ENCODE results near the gene PKP4.

PKP4 gene

DNA sequence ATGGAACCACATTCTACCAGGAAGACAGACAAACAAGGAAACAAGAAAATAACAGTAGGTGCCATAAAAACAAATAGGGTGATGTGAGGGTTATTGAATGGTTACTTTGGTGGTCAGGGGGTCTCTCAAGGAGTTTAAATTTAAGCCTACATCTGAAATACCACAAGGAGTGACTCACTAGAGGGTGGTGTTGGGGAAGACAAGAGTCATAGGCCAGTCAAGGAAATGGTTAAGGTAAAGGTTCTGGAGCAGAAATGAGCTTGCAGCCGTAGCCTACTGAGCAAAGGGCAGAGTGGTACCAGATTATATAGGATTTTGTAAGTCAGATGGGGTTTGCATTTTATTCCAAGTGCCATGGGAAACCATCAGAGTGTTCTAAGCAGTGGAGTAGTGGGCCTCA is 202.7 kb downstream of the PKP4 start:
- peak; percentile 21 for DNase-seq

DNA sequence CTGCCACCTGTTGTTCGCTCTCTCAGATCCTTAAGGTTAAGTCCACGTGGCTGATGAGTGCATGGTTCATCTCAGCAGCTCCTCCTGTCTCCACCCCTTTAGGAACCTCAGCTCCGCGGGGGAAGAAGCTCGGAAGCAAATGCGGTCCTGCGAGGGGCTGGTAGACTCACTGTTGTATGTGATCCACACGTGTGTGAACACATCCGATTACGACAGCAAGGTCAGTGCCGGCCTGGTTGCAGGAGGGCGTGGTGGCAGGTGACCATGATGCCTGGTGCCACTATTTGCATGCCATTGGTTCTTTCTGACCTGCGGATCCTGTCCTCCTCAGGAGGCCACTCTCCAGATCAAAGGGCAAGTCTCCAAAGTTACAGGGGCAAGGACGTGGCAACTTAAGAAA is 204.5 kb downstream of the PKP4 start:
- DNase-seq = no peak

DNA sequence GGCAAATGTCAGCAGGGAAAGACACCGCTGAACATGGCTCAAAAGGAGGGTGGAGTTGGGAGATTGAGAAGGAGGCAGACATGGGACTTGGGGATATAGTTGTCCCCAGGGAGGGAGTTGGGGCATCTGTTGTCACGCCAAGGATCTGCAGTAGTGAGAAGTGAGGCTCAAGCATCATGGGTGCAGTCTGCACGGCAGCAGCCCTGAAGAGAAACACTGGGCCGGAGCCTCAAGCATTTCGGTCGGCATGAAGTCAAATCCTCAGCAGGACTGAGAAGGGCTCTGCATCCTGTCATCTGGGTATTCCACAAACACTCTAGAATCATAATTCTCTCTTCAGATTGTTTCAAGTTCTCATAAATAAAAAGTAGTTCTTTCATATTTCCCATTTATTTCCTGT is 205.7 kb downstream of the PKP4 start:
- DNase-seq = no peak

DNA sequence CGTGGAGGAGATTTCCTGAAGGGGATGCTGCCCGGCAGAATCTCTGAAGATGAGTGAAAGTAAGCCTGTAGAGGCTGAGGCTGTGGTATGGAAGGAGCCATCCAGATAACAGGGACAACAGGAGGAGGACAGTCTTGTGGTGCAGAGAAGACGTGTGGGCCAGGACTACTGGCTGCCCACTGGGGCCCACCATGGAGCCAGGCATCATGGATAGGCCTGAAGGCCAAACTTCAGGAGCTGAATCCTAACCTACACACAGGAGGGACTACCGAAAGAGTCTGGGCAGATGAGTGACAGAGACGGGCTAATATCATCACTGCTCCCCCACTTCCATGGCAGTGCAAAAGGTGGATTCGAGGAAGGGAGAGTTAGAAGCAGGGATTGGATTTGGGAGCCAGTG is 207.0 kb downstream of the PKP4 start:
- no peak for DNase-seq

DNA sequence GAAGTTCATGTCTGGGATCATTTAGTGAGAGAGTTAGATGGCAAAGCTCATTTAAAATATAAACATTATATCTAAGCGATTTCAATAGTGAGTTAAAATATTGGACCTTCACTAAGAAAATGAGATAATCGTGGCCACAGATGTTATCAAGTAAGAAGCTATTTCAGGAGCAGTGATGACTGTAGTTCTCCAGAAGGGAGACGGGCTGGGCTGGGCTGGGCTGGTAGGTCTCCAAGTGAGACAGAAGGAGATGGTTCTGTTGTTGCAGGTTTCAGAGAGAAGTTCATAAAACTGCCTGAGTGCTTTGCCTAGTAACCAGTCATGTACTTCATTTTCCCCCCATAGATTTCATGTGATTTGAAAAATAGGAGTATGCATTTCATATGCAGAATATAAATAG is 208.2 kb downstream of the PKP4 start:
- peak; percentile 42 for DNase-seq

DNA sequence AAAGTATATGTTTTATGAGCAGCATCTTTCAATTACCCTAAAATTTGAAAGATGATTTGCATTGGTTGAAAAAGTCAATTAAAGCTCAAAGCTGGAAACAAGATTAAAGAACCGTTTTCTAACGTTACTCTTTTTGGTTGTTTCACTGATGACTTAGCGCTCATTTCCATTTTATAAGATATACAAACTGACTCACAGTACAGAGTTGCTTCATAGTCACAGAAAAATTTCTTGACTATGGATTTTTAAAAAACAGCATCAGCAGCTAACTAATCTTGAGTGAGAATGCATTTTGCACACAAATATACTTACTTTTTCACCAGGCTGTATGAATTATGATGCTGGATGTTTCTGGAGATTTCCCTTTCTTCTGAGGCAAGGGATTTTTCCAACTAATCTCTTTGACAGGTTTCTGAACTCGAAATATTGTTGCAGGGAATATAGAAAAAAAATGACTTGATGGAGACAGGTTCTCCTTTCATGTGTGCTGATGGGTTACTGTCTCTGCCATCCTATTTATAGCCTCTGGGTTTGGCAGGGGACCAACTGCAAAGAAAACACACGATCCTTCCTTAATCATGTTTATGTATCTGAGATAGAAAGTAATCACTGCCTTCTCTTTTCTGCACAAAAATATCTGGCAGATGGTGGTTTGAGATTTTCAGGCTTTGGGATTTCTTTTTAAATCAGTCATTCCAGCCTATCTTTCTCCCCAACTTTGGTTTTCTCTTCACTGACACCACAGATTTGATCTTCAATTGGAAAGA is 209.0 kb downstream of the PKP4 start:
- DNase-seq = peak; percentile 36

DNA sequence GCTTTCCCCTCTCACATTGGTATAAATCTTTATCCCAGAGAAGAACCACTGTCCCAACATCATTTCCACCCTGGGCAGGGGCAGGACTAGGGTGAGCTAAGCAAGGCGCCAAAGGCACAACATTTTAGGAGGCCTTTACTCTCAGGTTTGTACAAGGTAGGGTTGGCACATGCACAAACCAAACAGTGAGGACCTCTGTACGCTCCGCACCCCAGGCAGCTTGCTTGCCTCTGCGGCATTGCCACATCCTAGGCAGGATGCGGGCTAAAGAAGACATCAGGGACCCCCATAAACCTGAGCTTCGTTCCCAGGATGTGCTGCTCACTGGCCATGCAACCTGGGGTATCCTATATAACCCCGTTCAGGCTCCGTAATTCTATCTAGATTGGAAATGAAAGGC is 210.2 kb downstream of the PKP4 start:
- DNase-seq = no peak

DNA sequence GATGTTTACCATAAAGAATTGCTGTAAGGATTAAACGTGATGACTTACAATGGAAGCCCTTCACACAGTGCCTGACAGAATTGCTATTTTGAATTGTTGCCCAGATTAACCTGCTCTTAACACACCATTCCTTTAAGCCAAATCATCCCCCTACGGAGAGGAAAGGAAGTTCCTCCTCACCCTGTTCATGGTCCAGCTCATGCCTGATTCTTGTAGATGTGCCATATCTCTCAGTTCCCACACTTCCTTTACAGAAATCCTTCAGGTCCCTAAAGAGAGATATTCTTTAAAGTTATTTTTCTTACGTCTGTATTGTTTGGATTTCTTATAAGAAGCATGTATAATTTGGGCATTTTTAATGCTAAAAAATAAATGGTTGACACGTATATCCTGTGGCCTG is 210.8 kb downstream of the PKP4 start:
- DNase-seq = peak; percentile 84

DNA sequence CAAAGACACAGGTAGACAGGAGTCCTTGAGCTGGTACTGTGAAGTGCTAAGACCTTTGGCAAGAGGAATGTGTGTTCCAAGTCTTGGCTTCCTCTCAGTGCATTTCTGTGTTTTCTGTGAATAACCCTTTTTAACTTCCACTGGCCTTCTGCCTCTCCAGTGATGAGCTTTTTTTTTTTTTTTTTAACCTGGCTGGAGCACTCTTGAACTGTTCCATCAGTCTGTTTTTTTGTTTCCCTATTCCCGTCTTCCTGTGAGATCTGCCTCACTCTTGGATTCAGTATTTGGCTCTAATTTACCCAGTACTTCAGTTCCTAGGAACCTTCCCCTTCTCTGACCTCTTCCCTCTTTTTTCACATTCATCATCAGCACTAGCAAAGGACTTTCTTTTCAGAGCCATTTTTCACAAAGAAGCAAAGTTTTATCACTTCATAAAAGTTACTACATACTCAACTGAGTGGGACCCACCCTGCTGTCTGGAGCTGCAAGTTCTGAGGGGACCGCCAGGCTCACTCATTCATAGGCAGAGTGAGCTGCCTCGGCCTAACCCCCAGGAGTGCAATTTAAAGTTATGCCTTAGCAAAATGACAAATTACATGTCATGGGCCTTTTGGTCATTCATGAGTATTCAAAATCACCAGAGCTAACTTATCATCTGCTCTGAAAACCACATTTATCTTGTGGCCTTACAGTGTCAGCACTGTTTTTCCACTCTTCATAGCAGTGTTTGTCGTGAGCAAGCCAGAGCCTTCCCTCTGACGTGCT is 211.4 kb downstream of the PKP4 start:
- no peak for DNase-seq

DNA sequence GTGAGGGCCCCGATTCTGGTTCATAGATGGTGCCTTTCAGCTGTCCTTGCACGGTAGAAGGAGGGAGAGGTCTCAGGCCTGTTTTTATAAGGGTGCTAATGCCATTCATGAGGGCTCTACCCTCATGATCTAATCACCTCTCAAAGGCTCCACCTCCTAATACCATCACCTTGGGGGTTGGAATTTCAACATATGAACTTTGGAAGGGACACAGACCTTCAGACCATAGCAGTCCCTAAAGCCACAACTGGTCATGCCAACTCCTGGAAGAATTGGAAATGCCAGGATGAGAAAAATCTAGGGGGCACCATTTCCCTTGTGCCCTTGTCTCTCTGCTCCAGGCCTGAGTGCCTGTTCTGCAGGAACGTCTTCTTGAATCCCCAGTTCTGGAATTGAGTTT is 213.5 kb downstream of the PKP4 start:
- DNase-seq = no peak

DNA sequence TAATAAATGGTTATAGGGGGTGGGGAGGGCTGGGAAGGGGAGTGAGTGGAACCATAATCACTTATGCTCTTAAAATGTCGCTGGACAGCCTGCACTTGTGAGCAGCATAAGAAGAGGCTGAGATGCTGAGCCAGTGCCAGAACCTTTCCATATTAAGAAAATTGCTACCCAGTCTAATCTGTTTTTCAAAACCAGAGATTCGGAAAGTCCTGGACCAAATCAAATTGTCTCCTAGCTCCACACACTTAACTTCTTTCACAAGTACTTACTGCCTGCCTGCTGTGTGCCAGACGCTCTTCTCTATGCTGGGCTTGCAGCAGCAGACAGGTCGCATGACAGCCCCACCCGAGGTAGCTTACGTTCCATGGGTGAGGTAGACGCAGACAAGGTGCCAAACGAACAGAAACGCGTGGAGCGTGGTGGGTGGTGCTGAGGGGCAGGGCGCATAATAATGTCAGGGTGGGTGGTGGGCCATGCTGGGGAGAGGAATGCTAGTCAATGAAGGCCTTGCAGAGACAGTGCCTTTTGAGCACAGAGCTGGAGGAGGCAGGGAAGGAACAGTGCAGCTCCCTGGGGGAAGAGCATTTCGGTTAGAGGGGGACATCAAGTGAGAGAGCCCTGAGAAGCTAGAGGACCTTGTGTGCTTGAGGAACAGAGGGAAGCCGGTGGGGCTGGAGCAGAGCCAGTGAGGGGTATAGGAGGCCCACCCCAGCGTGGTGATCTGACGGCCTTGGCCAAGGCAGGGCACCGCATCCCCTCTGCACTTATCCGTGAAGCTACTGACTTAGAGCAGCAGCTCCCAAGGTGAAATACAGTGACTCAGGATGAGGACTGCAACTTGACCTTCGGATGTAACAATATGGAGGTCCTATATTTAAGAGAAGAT is 214.9 kb downstream of the PKP4 start:
- DNase-seq = no peak

DNA sequence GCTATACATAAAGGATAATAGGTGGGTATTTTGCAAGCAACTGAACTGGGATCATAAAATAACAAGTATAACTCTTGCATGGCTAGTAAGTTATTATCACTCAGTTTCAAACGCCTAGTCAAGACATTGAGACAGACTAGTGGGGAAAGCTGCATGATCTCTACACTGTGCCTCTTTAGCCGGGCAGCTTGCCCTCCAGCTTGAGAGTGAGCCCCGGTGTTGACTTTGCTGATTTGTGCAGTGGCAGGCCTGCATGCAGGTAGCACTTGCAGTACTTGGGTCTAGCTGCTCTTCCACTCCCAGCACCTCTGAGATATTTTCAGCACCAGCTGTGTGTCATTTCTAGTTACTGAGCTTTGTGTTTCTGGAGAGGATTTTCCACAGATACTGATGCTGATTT is 219.5 kb downstream of the PKP4 start:
- DNase-seq = no peak

DNA sequence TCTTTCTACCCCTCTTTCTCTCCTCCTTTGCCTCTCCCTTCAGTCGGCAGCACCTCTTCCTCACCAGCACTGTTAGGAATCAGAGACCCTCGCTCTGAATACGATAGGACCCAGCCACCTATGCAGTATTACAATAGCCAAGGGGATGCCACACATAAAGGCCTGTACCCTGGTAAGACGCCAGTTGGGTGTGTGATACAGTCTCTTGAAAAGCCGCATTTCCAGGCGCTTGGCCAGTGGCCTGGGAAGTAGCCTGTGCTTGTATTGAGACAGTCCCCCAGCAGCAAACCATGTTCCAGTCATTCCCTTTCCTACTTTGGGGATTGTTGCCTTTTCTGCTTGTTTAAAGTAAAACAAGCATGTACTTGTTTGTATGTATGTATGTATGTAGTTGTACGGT is 219.9 kb downstream of the PKP4 start:
- no peak for DNase-seq

DNA sequence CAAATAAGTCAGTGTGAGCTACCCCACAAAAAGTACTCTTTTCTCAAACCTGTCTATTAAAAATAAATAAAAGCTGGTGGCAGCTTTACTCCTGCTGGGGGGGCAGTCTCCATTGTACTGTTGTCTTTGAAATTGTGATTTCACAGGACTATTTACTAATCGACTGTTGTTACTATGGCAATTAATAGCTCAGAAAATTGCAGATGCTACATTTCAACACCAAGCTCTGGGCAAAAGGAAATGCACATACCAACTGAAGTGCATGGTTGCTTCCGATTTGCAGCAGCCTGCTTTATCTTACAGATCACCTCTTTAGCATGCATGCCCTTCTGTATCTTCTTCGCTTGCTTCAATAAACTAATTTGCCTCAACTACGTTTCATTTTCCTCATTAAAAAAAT is 220.8 kb downstream of the PKP4 start:
- no peak for DNase-seq

DNA sequence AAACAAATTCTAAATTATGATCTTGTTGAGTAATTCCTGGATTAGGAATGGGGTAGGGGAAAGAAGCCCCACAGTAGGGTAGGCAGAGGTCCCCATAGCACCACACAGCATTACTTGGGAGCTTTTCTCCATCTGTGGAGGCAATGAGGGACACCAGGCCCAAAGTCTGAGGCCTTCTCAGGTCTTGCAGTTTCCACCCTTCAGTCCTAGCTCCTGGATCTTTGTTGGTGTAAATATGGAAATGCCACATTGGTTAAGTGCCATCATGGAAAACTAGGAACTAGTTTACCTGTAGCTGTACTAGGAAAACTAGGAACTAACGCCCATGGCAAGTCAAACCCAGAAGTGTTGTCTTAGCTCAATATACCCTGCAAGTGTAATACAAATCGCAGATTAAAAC is 225.1 kb downstream of the PKP4 start:
- DNase-seq = no peak

DNA sequence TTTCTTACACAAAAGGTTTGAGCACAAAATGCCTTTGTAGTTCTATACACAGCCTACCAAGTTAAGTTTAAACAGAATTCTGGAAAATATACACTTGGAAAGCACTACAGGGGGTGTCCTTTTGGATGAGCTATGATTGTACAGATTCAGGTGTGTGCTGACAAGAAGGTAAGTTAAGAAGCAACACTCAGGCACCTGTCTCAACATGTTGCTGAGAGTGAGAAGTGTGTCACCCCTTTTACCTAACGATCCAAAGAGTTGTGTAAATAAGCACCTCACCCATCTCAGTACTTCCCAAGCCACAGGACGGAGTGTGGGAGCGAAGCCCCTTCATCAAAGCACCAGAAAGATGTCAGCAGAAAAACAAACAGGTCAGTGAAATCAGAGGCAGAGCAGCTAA is 228.9 kb downstream of the PKP4 start:
- no peak for DNase-seq

DNA sequence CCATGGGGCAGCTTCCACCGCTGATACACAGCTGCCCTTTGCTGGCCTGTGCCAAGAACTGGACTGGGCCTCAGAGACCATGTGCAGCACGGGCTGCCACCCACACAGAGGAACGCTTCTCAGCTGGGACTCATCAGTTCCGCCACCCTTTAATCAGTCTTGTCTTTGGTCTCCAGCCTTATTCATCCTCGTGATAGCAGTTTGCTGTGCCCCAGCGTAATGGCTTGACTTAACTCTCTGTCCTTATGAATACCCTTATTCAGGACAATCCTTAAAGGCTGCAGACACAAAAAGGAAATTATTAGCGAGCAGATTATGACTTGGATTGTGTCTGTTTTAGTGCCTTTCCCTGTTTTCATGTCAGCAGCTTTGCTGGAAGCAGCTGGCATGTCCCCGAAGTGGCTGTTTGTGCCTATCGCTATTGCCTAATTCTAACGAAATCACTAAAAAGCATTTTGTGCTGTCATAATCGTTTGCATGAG is 229.5 kb downstream of the PKP4 start:
- peak; percentile 56 for DNase-seq

DNA sequence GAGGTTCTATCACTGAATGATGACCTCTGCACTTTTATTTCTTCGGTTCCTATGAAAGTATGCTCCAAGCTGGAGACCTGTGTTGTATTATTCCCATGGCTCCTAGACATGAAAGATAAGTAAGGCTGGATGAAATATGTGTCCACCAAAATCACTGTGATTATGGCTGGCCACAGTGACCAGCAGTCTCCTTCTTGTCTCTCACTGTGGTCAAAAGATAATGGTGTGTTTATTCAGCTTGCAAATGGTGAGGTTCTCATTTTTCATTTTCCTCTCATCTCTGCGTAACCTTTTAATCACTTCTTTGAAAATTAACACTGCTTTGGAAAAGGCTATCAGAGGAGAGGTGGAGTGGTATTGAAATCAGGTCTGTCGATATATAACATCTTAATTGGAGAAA is 230.6 kb downstream of the PKP4 start:
- no peak for DNase-seq

DNA sequence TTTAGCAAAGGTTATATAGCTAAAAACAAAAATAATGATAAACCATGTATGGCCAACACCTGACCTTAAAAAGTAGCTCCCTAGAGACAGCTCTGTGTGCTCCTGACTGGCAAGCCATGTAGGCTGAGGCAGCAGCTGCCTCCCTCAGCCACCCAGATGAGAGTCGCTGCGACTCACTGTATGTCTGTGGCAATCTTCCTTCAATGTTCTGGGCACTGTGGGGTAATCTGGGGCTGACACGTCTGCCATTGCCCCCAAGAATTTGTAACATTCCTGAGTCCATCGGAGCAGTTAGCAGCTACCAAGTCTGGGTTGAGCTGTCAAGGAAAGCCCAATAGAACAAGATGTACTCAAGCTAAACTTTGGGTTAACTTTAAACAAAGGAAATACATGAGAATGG is 232.0 kb downstream of the PKP4 start:
- DNase-seq = peak; percentile 80

DNA sequence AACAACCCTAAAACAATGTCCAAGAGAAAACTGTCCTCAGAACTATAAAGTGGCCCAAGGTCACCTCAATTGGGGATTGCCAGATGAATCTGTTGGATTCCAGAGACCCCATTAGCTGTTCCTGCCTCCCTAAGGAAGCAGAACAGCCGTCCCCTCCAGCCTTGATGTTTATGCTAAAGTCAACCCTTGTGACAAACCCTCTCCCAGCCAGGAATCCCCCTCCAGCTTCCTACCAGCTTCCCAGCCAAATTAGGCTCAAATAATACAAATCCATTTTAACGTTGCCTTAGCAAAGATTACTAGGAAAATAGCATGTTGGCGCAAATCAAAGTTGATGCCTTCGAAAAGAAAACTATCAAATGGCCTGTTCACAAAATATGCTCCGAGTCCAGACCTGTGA is 232.6 kb downstream of the PKP4 start:
- DNase-seq = no peak

DNA sequence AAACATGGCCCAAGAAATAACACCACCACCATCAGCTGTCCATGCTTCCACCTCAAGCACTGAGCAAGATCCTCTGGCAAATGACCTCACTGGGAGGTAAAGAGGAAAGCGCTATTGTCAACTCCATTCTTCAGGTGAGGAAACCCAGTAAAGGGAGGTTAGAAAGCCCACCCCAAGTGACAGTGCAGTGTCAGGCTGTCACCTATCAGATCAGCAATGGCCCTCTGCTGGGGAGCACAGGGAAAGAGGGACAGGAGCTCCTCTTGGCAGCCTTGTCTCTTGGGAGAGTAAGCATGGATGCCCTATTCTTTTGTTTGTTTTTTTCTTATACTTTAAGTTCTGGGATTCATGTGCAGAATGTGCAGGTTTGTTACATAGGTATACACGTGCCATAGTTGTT is 234.1 kb downstream of the PKP4 start:
- no peak for DNase-seq

DNA sequence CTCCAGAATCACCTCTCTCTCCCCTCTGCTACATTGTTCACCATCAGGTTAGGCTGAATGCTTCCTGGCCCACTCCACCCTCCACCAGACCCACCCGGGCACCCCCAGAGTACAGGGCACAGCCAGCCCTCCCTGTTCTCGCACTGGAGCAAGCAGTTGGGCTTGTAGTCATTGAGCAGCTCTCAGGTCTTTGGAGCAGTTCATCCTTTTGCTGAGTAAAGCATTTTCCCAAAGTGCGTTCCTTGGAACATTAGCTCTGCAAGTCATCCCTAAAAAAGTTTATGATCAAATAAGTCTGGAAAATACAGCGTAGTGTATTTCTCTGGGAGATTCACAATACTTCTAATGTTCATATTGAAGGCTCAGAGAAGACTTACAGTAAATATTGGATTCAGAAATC is 234.9 kb downstream of the PKP4 start:
- DNase-seq = no peak

DNA sequence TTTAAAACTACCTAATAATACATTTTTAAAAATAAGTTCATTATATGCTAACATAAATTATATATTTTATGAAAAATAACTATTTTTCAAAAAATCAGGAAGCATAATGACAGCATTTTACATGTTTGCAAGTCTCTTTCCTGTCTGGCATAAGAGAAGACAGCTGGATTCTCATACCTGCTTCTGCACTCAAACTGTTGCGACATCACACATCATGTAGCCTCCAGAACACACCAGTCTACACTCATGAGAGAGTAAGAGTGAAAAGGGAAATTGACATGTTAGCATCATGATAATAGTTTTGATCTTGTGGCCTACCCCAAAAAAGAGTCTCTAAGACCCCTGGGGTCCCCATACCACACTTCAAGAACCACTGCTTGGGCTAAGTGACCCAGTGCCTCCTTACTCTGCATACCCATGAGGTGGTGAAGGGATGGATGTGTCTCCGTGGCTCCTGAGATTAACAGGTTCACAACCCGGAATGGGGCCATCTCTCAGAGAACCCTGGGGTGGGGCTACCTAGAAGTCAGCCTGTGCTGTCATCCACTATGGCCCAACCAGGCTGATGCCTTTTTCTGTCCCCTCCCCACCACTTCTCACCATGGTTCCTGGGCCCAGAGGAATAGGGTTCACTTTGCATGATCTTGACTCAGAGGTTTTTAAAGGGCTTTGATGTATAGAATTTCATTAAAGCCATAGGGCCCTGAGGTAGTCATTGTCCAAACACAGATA is 235.8 kb downstream of the PKP4 start:
- no peak for DNase-seq
